ENCODE data around the gene PHYKPL. TPM values are rescaled to one million over a fixed set of nuclear protein-coding genes. Genes with fewer than 3 reads are reported as not detected.

The PHYKPL gene
- total and polyA plus RNA-seq, 2 donors (not counting 3 experiments of a cell fraction or from before 2014, with no cell fraction given) = 71.7 to 81.7 TPM

DNA sequence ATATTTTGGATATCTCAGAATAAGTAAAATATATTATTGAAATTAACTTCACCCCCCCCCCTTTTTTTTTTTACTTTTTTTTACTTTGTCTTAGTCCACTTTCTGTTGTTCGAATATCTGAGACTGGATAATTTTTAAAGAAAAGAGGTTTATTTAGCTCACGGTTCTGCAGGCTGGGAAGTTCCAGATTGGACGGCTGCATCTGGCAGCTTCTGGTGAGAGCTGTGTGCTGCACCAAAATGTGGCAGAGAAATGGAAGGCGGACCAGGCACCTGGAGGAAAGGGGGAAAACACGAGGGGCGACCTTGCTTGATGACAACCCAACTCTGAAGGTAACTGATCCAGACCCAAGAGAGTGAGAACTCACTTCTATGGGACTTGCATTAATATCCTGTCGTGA lies 39.8 kb downstream of the PHYKPL start:
- Histone ChIP-seq H3K9me1 (replicated peaks; ENCODE audit: control insufficient read depth, extremely low read depth, insufficient read depth, low read length) (no peaks in the 10 kb centered on the region), H3K4me1 (ENCODE audit: control insufficient read depth, extremely low read depth, insufficient read depth, low read length) (no peaks in the 10 kb centered on the region), H3K4me3 (replicated peaks in 1 of 3; ENCODE audit: insufficient read depth in 1 of 3, low read depth in 1 of 3, low read length in 3 of 3) (no peak overlapping the region), H3K4me2 (ENCODE audit: insufficient read depth, low read length) (no peak overlapping the region), H2AFZ (ENCODE audit: low read depth, low read length) (no peak overlapping the region), H3K9ac (replicated peaks; ENCODE audit: extremely low read depth, insufficient read depth, low read length) (no peak overlapping the region), H3K27ac (ENCODE audit: insufficient read depth, low read depth, low read length) (no peak overlapping the region), H3K79me2 (ENCODE audit: control insufficient read depth, insufficient read depth, low read length) (no peaks in the 10 kb centered on the region), H4K20me1 (replicated peaks; ENCODE audit: control insufficient read depth, extremely low read depth, insufficient read depth, low read length) (no peaks in the 10 kb centered on the region), H3K9me3 (replicated peaks; ENCODE audit: control insufficient read depth, insufficient read depth, low read length) (no peaks in the 10 kb centered on the region), H3K27me3 (ENCODE audit: control insufficient read depth in 2 of 2, insufficient read depth in 2 of 2, low read length in 2 of 2) (peaks cover 3 to 12% of the 10 kb centered on the region in 2 experiments), H3K36me3 (ENCODE audit: control insufficient read depth in 2 of 2, extremely low read depth in 1 of 2, insufficient read depth in 2 of 2, low read length in 2 of 2) (no peaks in the 10 kb centered on the region)
- FAIRE-seq (no peak), DNase-seq (ENCODE audit: low read depth, low spot score) (no peak)
- TF ChIP-seq POLR2AphosphoS5 (IDR thresholded peaks at IDR 0.05; ENCODE audit: insufficient read depth, low read depth, low read length) (no peak), MYC (IDR thresholded peaks at IDR 0.05; ENCODE audit: low read depth, low read length) (no peak), FOS (IDR thresholded peaks at IDR 0.05; ENCODE audit: borderline replicate concordance, insufficient read depth, low read length) (no peak), JUN (IDR thresholded peaks at IDR 0.05; ENCODE audit: borderline replicate concordance, insufficient read depth, insufficient read length, low read depth) (no peak), POLR2A (IDR thresholded peaks at IDR 0.05; ENCODE audit: low read depth, low read length) (no peak), EZH2 (IDR thresholded peaks at IDR 0.05; ENCODE audit: borderline replicate concordance, low read depth, low read length, severe bottlenecking) (no peak), GATA2 (IDR thresholded peaks at IDR 0.05; ENCODE audit: insufficient read depth, insufficient read length, low read depth, low read length) (no peak)
- TF ChIP-seq, protein P1, sequence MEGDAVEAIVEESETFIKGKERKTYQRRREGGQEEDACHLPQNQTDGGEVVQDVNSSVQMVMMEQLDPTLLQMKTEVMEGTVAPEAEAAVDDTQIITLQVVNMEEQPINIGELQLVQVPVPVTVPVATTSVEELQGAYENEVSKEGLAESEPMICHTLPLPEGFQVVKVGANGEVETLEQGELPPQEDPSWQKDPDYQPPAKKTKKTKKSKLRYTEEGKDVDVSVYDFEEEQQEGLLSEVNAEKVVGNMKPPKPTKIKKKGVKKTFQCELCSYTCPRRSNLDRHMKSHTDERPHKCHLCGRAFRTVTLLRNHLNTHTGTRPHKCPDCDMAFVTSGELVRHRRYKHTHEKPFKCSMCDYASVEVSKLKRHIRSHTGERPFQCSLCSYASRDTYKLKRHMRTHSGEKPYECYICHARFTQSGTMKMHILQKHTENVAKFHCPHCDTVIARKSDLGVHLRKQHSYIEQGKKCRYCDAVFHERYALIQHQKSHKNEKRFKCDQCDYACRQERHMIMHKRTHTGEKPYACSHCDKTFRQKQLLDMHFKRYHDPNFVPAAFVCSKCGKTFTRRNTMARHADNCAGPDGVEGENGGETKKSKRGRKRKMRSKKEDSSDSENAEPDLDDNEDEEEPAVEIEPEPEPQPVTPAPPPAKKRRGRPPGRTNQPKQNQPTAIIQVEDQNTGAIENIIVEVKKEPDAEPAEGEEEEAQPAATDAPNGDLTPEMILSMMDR (IDR thresholded peaks at IDR 0.05; ENCODE audit: extremely low read depth in 1 of 2, insufficient read depth in 1 of 2, low read depth in 1 of 2, low read length in 2 of 2) = no peak
- TF ChIP-seq, protein P2, sequence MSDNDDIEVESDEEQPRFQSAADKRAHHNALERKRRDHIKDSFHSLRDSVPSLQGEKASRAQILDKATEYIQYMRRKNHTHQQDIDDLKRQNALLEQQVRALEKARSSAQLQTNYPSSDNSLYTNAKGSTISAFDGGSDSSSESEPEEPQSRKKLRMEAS (IDR thresholded peaks at IDR 0.05; ENCODE audit: insufficient read depth, insufficient read length) = no peak
- intact Hi-C loops (cut with micrococcal nuclease) (no loop called here), dilution Hi-C loops (cut with MboI; ENCODE audit: extremely low pct_ligation_motif_present, low sequenced_read_pairs) (no loop called here)
- no TSS peak for BruUV-seq (replicated peaks)
- ChIA-PET POLR2A (no interaction called here), CTCF (interaction anchor here (0.9 kb wide), 1 partner anchor 9 kb away, joined by 3 read pairs; no protein-coding TSS in a partner anchor)
